MCF 10A (cell line): Measurements from ENCODE around the gene SCG2. TPM values are rescaled to one million over a fixed set of nuclear protein-coding genes. Genes with fewer than 3 reads are reported as not detected.

ENCODE experiments used
- BruUV-seq: library from RNA; stranded (reverse); fragments of 400-500 nt; replicated peaks from 2 replicates; lab custom pipeline; 2021; lab: Mats Ljungman, UMichigan
- CTCF ChIA-PET: fragments of 300-600 bp; sonication (Branson Sonifier 250); formaldehyde crosslinking; extraction: SDS; loops from one replicate; lab custom pipeline; 2021; ENCODE audit warnings: antibody characterized with exemption, inconsistent platforms; lab: Yijun Ruan, JAX
- POLR2A ChIA-PET: fragments of 300-600, 350-650 bp; sonication (Branson Sonifier 250); formaldehyde crosslinking; extraction: SDS; loops from one replicate; lab custom pipeline; 2020; ENCODE audit warnings: antibody characterized with exemption, inconsistent platforms; lab: Yijun Ruan, JAX
- DNase-seq: peaks from one replicate; pipeline ENCODE4 v3.0.0-alpha.2; 2018; ENCODE audit not compliant: unreplicated experiment
- H3K27ac Mint-ChIP-seq: one replicate; pipeline ENCODE4 v1.8.0; 2022; ENCODE audit warnings: mild to moderate bottlenecking, low read depth, mixed read lengths; ENCODE audit not compliant: unreplicated experiment
- H3K27me3 Mint-ChIP-seq: one replicate; pipeline ENCODE4 v1.8.0; 2022; ENCODE audit warnings: mixed read lengths; ENCODE audit not compliant: insufficient read depth, unreplicated experiment
- H3K36me3 Mint-ChIP-seq: one replicate; pipeline ENCODE4 v1.8.0; 2022; ENCODE audit warnings: mild to moderate bottlenecking, moderate library complexity, mixed read lengths; ENCODE audit not compliant: insufficient read depth, unreplicated experiment
- H3K4me1 Mint-ChIP-seq: one replicate; pipeline ENCODE4 v1.8.0; 2022; ENCODE audit warnings: mixed read lengths; ENCODE audit not compliant: insufficient read depth, unreplicated experiment
- H3K4me3 Mint-ChIP-seq: one replicate; pipeline ENCODE4 v1.8.0; 2022; ENCODE audit warnings: mild to moderate bottlenecking, moderate library complexity, mixed read lengths; ENCODE audit not compliant: unreplicated experiment
- H3K9me3 Mint-ChIP-seq: one replicate; pipeline ENCODE4 v1.8.0; 2022; ENCODE audit warnings: mixed read lengths; ENCODE audit not compliant: unreplicated experiment
- intact Hi-C: fragments of 100-400 bp; cut with micrococcal nuclease; formaldehyde crosslinking; loops from 2 replicates; pipeline ENCODE4 v1.14.1; 2022
- total RNA-seq: library from RNA; stranded (reverse); gene quantifications from 2 replicates; pipeline ENCODE4 v1.2.3, GENCODE V29; 2022
- TF ChIP-seq, protein P1 (sequence below): fragments of 200-600 bp; IDR thresholded peaks from one replicate; pipeline ENCODE4 v1.8.0; 2022; ENCODE audit warnings: antibody characterized with exemption, mild to moderate bottlenecking; ENCODE audit not compliant: unreplicated experiment

Gene SCG2
- total RNA-seq, 1 experiment from 2014 or later, result 0.84 TPM

DNA sequence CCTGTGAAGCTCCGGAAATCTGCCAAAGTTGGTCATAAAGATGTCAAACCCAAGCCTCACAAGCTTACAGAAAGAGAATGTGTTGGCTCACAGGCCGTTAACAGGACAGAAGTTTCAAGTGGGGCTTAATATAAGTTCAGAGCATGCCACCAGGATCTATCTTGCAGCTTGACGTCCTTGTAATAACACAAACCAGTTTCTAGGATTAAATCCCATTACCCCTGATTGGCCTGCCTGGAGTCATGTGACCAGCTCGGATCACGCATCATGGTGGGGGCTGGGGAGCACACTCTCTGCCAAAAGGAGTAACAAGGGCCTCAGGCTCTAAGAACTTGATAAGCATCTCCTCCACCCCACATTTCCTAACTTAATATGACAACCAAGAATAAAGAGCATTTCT lies 38.9 kb upstream of the SCG2 start:
- Mint-ChIP-seq H3K4me3 (no peak overlapping the region), H3K27ac (no peak overlapping the region), H3K4me1 (no peaks in the 10 kb centered on the region), H3K9me3 (no peaks in the 10 kb centered on the region), H3K36me3 (no peaks in the 10 kb centered on the region), H3K27me3 (no peaks in the 10 kb centered on the region)
- no peak for DNase-seq
- no TSS peak for BruUV-seq
- intact Hi-C loops, result no loop called here
- TF ChIP-seq, protein P1, sequence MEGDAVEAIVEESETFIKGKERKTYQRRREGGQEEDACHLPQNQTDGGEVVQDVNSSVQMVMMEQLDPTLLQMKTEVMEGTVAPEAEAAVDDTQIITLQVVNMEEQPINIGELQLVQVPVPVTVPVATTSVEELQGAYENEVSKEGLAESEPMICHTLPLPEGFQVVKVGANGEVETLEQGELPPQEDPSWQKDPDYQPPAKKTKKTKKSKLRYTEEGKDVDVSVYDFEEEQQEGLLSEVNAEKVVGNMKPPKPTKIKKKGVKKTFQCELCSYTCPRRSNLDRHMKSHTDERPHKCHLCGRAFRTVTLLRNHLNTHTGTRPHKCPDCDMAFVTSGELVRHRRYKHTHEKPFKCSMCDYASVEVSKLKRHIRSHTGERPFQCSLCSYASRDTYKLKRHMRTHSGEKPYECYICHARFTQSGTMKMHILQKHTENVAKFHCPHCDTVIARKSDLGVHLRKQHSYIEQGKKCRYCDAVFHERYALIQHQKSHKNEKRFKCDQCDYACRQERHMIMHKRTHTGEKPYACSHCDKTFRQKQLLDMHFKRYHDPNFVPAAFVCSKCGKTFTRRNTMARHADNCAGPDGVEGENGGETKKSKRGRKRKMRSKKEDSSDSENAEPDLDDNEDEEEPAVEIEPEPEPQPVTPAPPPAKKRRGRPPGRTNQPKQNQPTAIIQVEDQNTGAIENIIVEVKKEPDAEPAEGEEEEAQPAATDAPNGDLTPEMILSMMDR, result no peak
- CTCF ChIA-PET, result no interaction called here
- POLR2A ChIA-PET, result no interaction called here

DNA sequence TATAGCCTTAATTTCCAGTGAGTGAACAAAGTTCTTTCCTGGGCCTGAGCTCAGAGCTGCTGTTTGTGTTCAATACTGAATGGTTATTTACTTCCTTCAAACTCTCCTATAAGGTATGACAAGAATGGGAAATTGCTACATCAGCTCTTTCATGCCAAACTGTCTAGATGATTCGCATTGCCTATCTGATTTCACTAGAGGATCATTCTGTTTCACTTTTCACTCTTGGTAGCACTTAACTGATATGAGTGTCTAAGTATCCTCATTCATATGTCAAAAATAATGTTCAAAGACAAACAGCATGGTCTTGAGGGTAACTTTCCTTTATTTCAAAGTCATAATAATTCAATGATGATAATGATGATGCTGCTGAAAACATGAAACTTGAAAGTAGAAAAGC lies 32.9 kb upstream of the SCG2 start:
- Mint-ChIP-seq H3K27me3 (no peaks in the 10 kb centered on the region), H3K4me1 (no peaks in the 10 kb centered on the region), H3K9me3 (no peaks in the 10 kb centered on the region), H3K4me3 (no peak overlapping the region), H3K36me3 (no peaks in the 10 kb centered on the region), H3K27ac (no peak overlapping the region)
- ChIA-PET POLR2A (interaction anchor here (0.6 to 1.2 kb wide), 3 partner anchors 10 to 71 kb away, joined by 3 to 4 read pairs (median 3); no protein-coding TSS in a partner anchor), CTCF (no interaction called here)
- BruUV-seq, result no TSS peak
- DNase-seq, result peak; percentile 14
- intact Hi-C loops, result no loop called here
- TF ChIP-seq, protein P1, result no peak

DNA sequence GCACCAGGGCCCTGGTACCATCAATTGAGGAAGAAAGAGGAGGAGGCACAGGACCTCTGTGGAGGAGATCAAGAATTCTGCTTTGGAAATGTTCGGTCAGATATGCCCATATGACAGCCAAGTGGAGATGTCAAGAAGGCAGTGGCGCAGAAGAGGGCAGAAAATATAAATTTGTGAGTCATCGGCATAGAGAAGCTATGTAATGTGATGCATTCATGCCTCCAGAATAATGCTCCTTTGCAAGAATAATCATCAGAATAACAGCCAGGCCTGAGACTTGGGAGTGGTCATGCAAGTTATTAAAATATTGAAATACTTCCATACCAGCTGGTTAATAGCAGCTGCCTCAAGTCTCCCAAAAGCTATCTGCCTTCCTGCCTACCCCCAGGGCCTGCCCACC lies 32.1 kb upstream of the SCG2 start:
- no peak for DNase-seq
- H3K9me3 Mint-ChIP-seq, result no peaks in the 10 kb centered on the region
- BruUV-seq, result no TSS peak
- H3K36me3 Mint-ChIP-seq, result no peaks in the 10 kb centered on the region
- TF ChIP-seq, protein P1, result no peak
- H3K4me1 Mint-ChIP-seq, result no peaks in the 10 kb centered on the region
- CTCF ChIA-PET, result no interaction called here
- no peak overlapping the region for H3K27ac Mint-ChIP-seq
- H3K27me3 Mint-ChIP-seq, result no peaks in the 10 kb centered on the region
- no peak overlapping the region for H3K4me3 Mint-ChIP-seq
- intact Hi-C loops, result no loop called here
- POLR2A ChIA-PET, result no interaction called here

DNA sequence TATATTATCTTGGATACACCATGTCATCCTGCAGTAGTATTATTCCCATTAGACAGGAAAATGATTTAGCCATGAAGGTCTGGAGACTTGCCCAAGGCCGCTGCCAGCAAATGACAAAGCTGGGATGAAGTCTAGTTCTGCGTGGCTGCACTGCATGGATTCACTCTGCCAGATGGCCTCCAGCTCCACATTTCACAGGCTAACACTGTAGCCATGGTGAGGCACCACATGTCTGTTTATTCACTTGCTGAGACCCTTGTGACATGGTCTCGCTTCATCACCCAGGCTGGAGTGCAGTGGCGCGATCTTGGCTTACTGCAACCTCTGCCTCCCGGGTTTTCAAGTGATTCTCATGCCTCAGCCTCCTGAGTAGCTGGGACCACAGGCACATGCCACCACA lies 31.5 kb upstream of the SCG2 start:
- Mint-ChIP-seq H3K9me3 (no peaks in the 10 kb centered on the region), H3K36me3 (no peaks in the 10 kb centered on the region), H3K4me3 (no peak overlapping the region), H3K27me3 (no peaks in the 10 kb centered on the region), H3K27ac (no peak overlapping the region), H3K4me1 (no peaks in the 10 kb centered on the region)
- TF ChIP-seq, protein P1, result no peak
- DNase-seq, result no peak
- ChIA-PET CTCF (no interaction called here), POLR2A (no interaction called here)
- BruUV-seq, result no TSS peak
- intact Hi-C loops, result no loop called here
